NT2/D1 (cell line): Measurements from ENCODE around the gene TMPO.

Source experiments
- YY1 ChIP-seq: IDR thresholded peaks from 2 replicates; pipeline ENCODE4 v1.6.1; 2011; ENCODE audit not compliant: insufficient read length, insufficient read depth
- ZNF274 ChIP-seq: IDR thresholded peaks from 2 replicates; pipeline ENCODE4 v1.6.1; 2011; ENCODE audit warnings: mild to moderate bottlenecking, low read depth, low read length

DNA sequence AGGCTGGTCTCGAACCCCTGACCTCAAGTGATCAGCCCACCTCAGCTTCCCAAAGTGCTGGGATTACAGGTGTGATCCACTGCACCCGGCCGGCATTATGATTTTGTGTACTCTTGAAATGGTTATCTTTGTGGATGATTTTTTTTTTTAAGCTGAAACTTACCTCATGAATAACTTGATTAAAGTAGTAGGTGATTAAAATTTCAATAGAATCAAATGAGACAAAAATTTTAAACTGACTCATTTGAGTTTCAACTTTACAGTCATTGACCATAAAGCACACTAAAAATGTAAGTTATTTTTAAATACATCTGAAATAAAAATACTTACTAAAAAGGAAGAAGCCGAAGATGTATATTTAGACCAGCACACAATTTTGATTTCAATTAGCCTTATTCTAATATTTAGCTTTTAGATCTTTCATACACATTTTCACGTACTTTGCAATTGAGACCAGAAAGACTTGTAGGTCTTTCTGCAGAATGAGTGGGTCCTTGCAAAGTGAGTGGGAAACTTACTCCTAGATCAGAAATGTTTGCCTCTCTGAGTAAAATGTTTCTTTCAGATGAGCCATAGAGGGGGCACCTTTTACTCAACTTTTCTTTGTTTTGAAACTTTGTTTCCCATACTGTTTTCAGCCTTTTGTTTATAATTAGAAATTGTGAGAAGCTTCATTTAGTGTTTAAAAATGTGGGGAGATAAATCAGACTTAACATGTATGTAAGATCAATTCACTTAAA lies 34.2 kb downstream of the TMPO start:
- TF ChIP-seq YY1: no peak
- TF ChIP-seq ZNF274: no peak
